H1 (cell line): ENCODE measurements around the gene P2RX2. TPM values are rescaled to one million over a fixed set of nuclear protein-coding genes. Genes with fewer than 3 reads are reported as not detected.

Experiments used
- CHD7 ChIP-seq: fragments of 300-600 bp; sonication (generic); IDR thresholded peaks from 2 replicates; pipeline ENCODE4 v1.7.1; 2012; ENCODE audit warnings: low read length, moderate library complexity, mild to moderate bottlenecking, inconsistent platforms; ENCODE audit not compliant: insufficient replicate concordance
- GTF2F1 ChIP-seq: IDR thresholded peaks from 2 replicates; pipeline ENCODE4 v1.6.1; 2012; ENCODE audit warnings: low read depth, low read length, improper control_type of control experiment, borderline replicate concordance
- KDM5A ChIP-seq: fragments of 200-600 bp; IDR thresholded peaks from 2 replicates; pipeline ENCODE4 v1.7.1; 2012; ENCODE audit warnings: mild to moderate bottlenecking, low read length, inconsistent platforms, mixed read lengths
- MAFK ChIP-seq: IDR thresholded peaks from 2 replicates; pipeline ENCODE4 v1.6.1; 2012; ENCODE audit warnings: low read depth, mild to moderate bottlenecking, improper control_type of control experiment, low read length
- polyA plus RNA-seq, 7 experiments: library from polyadenylated mRNA; depleted of rRNA in 3 of 7; stranded (reverse) in 5 of 7; unstranded in 2 of 7; fragments of >200 nt in 5 of 7; fragments of 200-250 nt in 2 of 7; gene quantifications; 1 replicate in 5 of 7; 2 replicates in 1 of 7; 4 replicates in 1 of 7; pipeline versions ENCODE4 v1.2.1 to v1.2.3, GENCODE V29; 2011 to 2013; ENCODE audit warnings: missing spikeins in 2 of 7, mixed read lengths in 2 of 7
- total RNA-seq: library from RNA; stranded (reverse); fragmentation: NEBNext Ultra II Directional; extraction: Animal tissue kit (Norgen Biotek cat#: 25700); gene quantifications from 2 replicates; pipeline ENCODE4 v1.2.1, GENCODE V29; 2021

P2RX2 gene
- total and polyA plus RNA-seq, 2 of the 8 experiments (the other 6 are each of a cell fraction or from before 2014, with no cell fraction given), result 0.84 to 2.2 TPM

GRCh38 chr12:132659146-132659545, 40.6 kb downstream of the P2RX2 start (continued):
- no peak for TF ChIP-seq CHD7
- no peak for TF ChIP-seq MAFK
- TF ChIP-seq GTF2F1, result no peak
- TF ChIP-seq KDM5A, result no peak
